Astrocyte of the spinal cord (primary cell): Measurements from ENCODE around the gene NOS2.

Experiments
- DNase-seq: peaks from one replicate; pipeline ENCODE4 v3.0.0; 2011; ENCODE audit warnings: low read depth, low spot score
- H3K4me3 ChIP-seq: 2 replicates; pipeline ENCODE4 v1.5.1; 2011; ENCODE audit warnings: low read depth, mild to moderate bottlenecking, low read length, moderate library complexity
- CTCF ChIP-seq: IDR thresholded peaks from 2 replicates; pipeline ENCODE4 v1.5.1; 2012; ENCODE audit warnings: low read depth, mild to moderate bottlenecking, low read length, inconsistent platforms
- in situ Hi-C: cut with HindIII; loops from 2 replicates; pipeline ENCODE4 v1.10.0; 2017; ENCODE audit warnings: low sequenced_read_pairs

The NOS2 gene

GRCh38 chr17:27783440-27784350, 16.6 kb downstream of the NOS2 start:
- TF ChIP-seq CTCF: no peak
- H3K4me3 ChIP-seq: no peak overlapping the region
- DNase-seq: no peak
- in situ Hi-C loops: no loop called here

- DNase-seq: no peak
- TF ChIP-seq CTCF: no peak
- in situ Hi-C loops: no loop called here
- H3K4me3 ChIP-seq: no peak overlapping the region
Observed at GRCh38 chr17:27782791-27783206, 17.5 kb downstream of the NOS2 start.

- TF ChIP-seq CTCF: no peak
- no peak overlapping the region for H3K4me3 ChIP-seq
- in situ Hi-C loops: no loop called here
- DNase-seq: no peak
Observed at GRCh38 chr17:27780828-27781404, 19.4 kb downstream of the NOS2 start.

GRCh38 chr17:27780092-27780827, 20.1 kb downstream of the NOS2 start:
- in situ Hi-C loops: no loop called here
- no peak overlapping the region for H3K4me3 ChIP-seq
- DNase-seq: no peak
- TF ChIP-seq CTCF: no peak

GRCh38 chr17:27778183-27778582, 22.1 kb downstream of the NOS2 start:
- TF ChIP-seq CTCF: no peak
- H3K4me3 ChIP-seq: no peak overlapping the region
- in situ Hi-C loops: no loop called here
- DNase-seq: peak; percentile 57

- no peak for DNase-seq
- in situ Hi-C loops: no loop called here
- TF ChIP-seq CTCF: no peak
- no peak overlapping the region for H3K4me3 ChIP-seq
Observed at GRCh38 chr17:27776882-27777624, 23.3 kb downstream of the NOS2 start.
